Endothelial cell of umbilical vein (primary cell): Measurements from ENCODE around the gene RNU6-9. TPM values are rescaled to one million over a fixed set of nuclear protein-coding genes. Genes with fewer than 3 reads are reported as not detected.

ENCODE experiments used
- BruUV-seq: library from RNA; stranded (reverse); fragments of 400-500 nt; replicated peaks from 2 replicates; lab custom pipeline; 2021; lab: Mats Ljungman, UMichigan
- CTCF ChIA-PET: fragments of 300-600, 350-600 bp; sonication (Branson Sonifier 250); formaldehyde crosslinking; loops from one replicate; lab custom pipeline; 2021; ENCODE audit warnings: antibody characterized with exemption, inconsistent platforms; lab: Charles Lee
- POLR2A ChIA-PET: fragments of 300-600, 350-600 bp; sonication (Branson Sonifier 250); formaldehyde crosslinking; loops from one replicate; lab custom pipeline; 2021; ENCODE audit warnings: antibody characterized with exemption, inconsistent platforms; lab: Charles Lee
- DNase-seq: peaks from one replicate; pipeline ENCODE4 v3.0.0-alpha.2; 2011; ENCODE audit warnings: low read depth, low spot score
- FAIRE-seq: peaks from 2 replicates; lab custom pipeline; 2011; peaks lifted over from hg19 to GRCh38; lab: Jason Lieb, UNC
- H2AFZ ChIP-seq: 2 replicates; pipeline ENCODE4 v1.6.0; 2012; ENCODE audit warnings: low read depth, low read length, control low read depth, inconsistent platforms
- H3K27ac ChIP-seq: 2 replicates; pipeline ENCODE4 v1.5.1; 2011; ENCODE audit warnings: low read depth, mild to moderate bottlenecking, control low read depth, low read length, moderate library complexity; ENCODE audit not compliant: insufficient read depth
- H3K27me3 ChIP-seq, 2 experiments: 2 replicates each; pipeline versions ENCODE4 v1.6.0 to v1.6.1; 2011; ENCODE audit warnings: low read length in 2 of 2, mixed read lengths in 1 of 2; ENCODE audit not compliant: control insufficient read depth in 2 of 2, insufficient read depth in 2 of 2
- H3K36me3 ChIP-seq, 2 experiments: 2 replicates in 1 of 2; 3 replicates in 1 of 2; pipeline ENCODE4 v1.5.1; 2011; ENCODE audit warnings: low read length in 2 of 2, mild to moderate bottlenecking in 1 of 2, moderate library complexity in 1 of 2; ENCODE audit not compliant: control insufficient read depth in 2 of 2, insufficient read depth in 2 of 2; ENCODE audit errors: extremely low read depth in 1 of 2
- H3K4me1 ChIP-seq: 3 replicates; pipeline ENCODE4 v1.5.1; 2011; ENCODE audit warnings: mild to moderate bottlenecking, low read length; ENCODE audit not compliant: control insufficient read depth, insufficient read depth; ENCODE audit errors: extremely low read depth
- H3K4me2 ChIP-seq: 2 replicates; pipeline ENCODE4 v1.6.1; 2011; ENCODE audit warnings: low read length, control low read depth, mixed read lengths; ENCODE audit not compliant: insufficient read depth
- H3K4me3 ChIP-seq, 3 experiments: fragments of 200-600 bp in 1 of 3; sonication (generic), shearing (Covaris generic) in 1 of 3; replicated peaks in 1 of 3; 2 replicates each; pipeline ENCODE4 v1.5.1; 2011 to 2016; ENCODE audit warnings: control low read depth in 3 of 3, low read length in 3 of 3, mild to moderate bottlenecking in 2 of 3, inconsistent platforms in 1 of 3, low read depth in 1 of 3, moderate library complexity in 1 of 3; ENCODE audit not compliant: insufficient read depth in 1 of 3
- H3K79me2 ChIP-seq: 2 replicates; pipeline ENCODE4 v1.6.0; 2012; ENCODE audit warnings: low read length, inconsistent platforms; ENCODE audit not compliant: control insufficient read depth, insufficient read depth
- H3K9ac ChIP-seq: replicated peaks from 2 replicates; pipeline ENCODE3; 2011; ENCODE audit warnings: low read length, control low read depth; ENCODE audit not compliant: insufficient read depth; ENCODE audit errors: extremely low read depth
- H3K9me1 ChIP-seq: replicated peaks from 3 replicates; pipeline ENCODE4 v1.6.0; 2011; ENCODE audit warnings: mild to moderate bottlenecking, low read length; ENCODE audit not compliant: control insufficient read depth, insufficient read depth; ENCODE audit errors: extremely low read depth
- H3K9me3 ChIP-seq: replicated peaks from 2 replicates; pipeline ENCODE4 v1.5.1; 2012; ENCODE audit warnings: low read length, inconsistent platforms; ENCODE audit not compliant: control insufficient read depth, insufficient read depth
- H4K20me1 ChIP-seq: replicated peaks from 2 replicates; pipeline ENCODE3; 2011; ENCODE audit warnings: mild to moderate bottlenecking, low read length; ENCODE audit not compliant: control insufficient read depth, insufficient read depth; ENCODE audit errors: extremely low read depth
- EZH2 ChIP-seq: IDR thresholded peaks from 2 replicates; pipeline ENCODE4 v1.6.1; 2012; ENCODE audit warnings: borderline replicate concordance, low read depth, mild to moderate bottlenecking, moderate library complexity, low read length, inconsistent platforms; ENCODE audit not compliant: severe bottlenecking
- FOS ChIP-seq: IDR thresholded peaks from 2 replicates; pipeline ENCODE4 v1.6.1; 2011; ENCODE audit warnings: mild to moderate bottlenecking, low read length, moderate library complexity, borderline replicate concordance; ENCODE audit not compliant: insufficient read depth
- GATA2 ChIP-seq: IDR thresholded peaks from 2 replicates; pipeline ENCODE4 v1.7.0; 2011; ENCODE audit warnings: low read depth, mild to moderate bottlenecking, moderate library complexity, mixed read lengths, low read length; ENCODE audit not compliant: insufficient read length, insufficient read depth
- JUN ChIP-seq: IDR thresholded peaks from 2 replicates; pipeline ENCODE4 v1.6.1; 2011; ENCODE audit warnings: borderline replicate concordance, low read depth; ENCODE audit not compliant: insufficient read length, insufficient read depth
- MYC ChIP-seq: IDR thresholded peaks from one replicate; pipeline ENCODE4 v1.6.1; 2011; ENCODE audit warnings: mild to moderate bottlenecking, low read depth, low read length
- POLR2A ChIP-seq: IDR thresholded peaks from 2 replicates; pipeline ENCODE4 v1.6.1; 2012; ENCODE audit warnings: low read depth, mild to moderate bottlenecking, control low read depth, low read length
- POLR2AphosphoS5 ChIP-seq: IDR thresholded peaks from 2 replicates; pipeline ENCODE4 v1.6.1; 2012; ENCODE audit warnings: low read depth, mild to moderate bottlenecking, control low read depth, low read length, moderate library complexity; ENCODE audit not compliant: insufficient read depth
- dilution Hi-C: fragments of 300-500 bp; cut with MboI; formaldehyde crosslinking; loops from one replicate; pipeline ENCODE4 v1.15.0; 2019; ENCODE audit warnings: low sequenced_read_pairs; ENCODE audit not compliant: extremely low pct_ligation_motif_present
- intact Hi-C: fragments of 100-400 bp; cut with micrococcal nuclease; formaldehyde crosslinking; loops from one replicate; pipeline ENCODE4 v1.10.0; 2022
- polyA plus RNA-seq, 4 experiments: library from polyadenylated mRNA; depleted of rRNA in 3 of 4; stranded (reverse) in 3 of 4; unstranded in 1 of 4; fragments of >200 nt; gene quantifications; 2 replicates each; pipeline versions ENCODE4 v1.2.1 to v1.2.3, GENCODE V29; 2011 to 2012; ENCODE audit warnings: missing spikeins in 1 of 4
- total RNA-seq: library from RNA; stranded (reverse); gene quantifications from 2 replicates; pipeline ENCODE4 v1.2.3, GENCODE V29; 2021
- TF ChIP-seq, protein P1 (sequence below): IDR thresholded peaks from 2 replicates; pipeline ENCODE4 v1.6.1; 2011; ENCODE audit not compliant: insufficient read depth, insufficient read length

RNU6-9 gene
- total and polyA plus RNA-seq, 2 donors (not counting 3 experiments of a cell fraction or from before 2014, with no cell fraction given): not detected

DNA sequence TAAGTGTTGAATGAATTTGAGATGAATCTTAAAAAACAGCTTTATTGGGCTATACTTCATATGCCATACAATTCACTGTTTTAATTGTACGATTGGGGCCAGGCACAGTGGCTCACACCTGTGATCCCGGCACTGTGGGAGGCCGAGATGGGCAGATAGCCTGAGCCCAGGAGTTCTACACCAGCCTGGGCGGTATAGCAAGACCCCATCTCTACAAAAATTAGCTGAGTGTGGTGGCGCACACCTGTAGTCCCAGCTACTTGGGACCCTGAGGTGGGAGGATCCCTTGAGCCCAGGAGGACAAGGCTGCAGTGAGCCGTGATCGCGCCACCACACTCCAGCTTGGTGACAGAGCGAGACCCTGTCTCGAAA lies 42.9 kb downstream of the RNU6-9 start:
- H3K4me3 ChIP-seq: no peak overlapping the region
- H3K9ac ChIP-seq: no peak overlapping the region
- intact Hi-C loops: loop anchor here (10.0 kb wide), 1 partner anchor 169 kb away; the partner anchor contains the start of gene GPX4
- CTCF ChIA-PET: no interaction called here
- no peaks in the 10 kb centered on the region for H3K27me3 ChIP-seq
- dilution Hi-C loops: no loop called here
- H2AFZ ChIP-seq: no peak overlapping the region
- H3K27ac ChIP-seq: no peak overlapping the region
- peaks cover 23% of the 10 kb centered on the region for H3K4me1 ChIP-seq
- BruUV-seq: no TSS peak
- H4K20me1 ChIP-seq: no peaks in the 10 kb centered on the region
- DNase-seq (no peak), FAIRE-seq (no peak)
- H3K4me2 ChIP-seq: no peak overlapping the region
- peaks cover 2% of the 10 kb centered on the region for H3K79me2 ChIP-seq
- no peaks in the 10 kb centered on the region for H3K36me3 ChIP-seq
- no peak for TF ChIP-seq POLR2A
- no peak for TF ChIP-seq GATA2
- TF ChIP-seq, protein P1, sequence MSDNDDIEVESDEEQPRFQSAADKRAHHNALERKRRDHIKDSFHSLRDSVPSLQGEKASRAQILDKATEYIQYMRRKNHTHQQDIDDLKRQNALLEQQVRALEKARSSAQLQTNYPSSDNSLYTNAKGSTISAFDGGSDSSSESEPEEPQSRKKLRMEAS: no peak
- no peak for TF ChIP-seq POLR2AphosphoS5
- TF ChIP-seq EZH2: no peak
- TF ChIP-seq FOS: no peak
- TF ChIP-seq JUN: no peak
- H3K9me3 ChIP-seq: no peaks in the 10 kb centered on the region
- H3K9me1 ChIP-seq: no peaks in the 10 kb centered on the region
- POLR2A ChIA-PET: no interaction called here

DNA sequence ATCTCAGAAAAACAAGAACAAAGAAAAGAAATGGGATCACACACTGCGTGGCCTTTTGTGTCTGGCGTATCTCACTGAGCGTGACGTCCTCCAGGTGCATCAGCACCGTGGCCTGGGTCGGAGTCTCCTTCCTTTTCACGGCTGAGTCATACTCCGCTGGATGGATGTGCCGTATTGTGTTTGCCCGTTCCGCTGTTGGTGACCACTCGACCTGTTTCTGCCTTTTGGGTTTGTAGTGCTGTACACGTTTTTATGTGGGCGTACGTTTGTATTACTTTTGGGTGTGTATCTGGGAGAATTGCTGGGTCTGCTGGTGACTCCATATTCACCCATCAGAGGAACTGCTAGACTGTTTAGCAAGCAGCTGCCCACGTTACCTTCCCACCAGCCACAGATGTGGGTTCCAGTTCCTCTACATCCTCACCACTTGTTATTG lies 44.0 kb downstream of the RNU6-9 start:
- Histone ChIP-seq H3K4me1 (peaks cover 30% of the 10 kb centered on the region), H3K27ac (no peak overlapping the region), H4K20me1 (no peaks in the 10 kb centered on the region), H3K9me1 (no peaks in the 10 kb centered on the region), H3K79me2 (peaks cover 2% of the 10 kb centered on the region), H3K4me3 (no peak overlapping the region), H2AFZ (no peak overlapping the region), H3K4me2 (no peak overlapping the region), H3K36me3 (no peaks in the 10 kb centered on the region), H3K9me3 (no peaks in the 10 kb centered on the region), H3K9ac (no peak overlapping the region), H3K27me3 (no peaks in the 10 kb centered on the region)
- CTCF ChIA-PET: no interaction called here
- dilution Hi-C loops: no loop called here
- POLR2A ChIA-PET: no interaction called here
- DNase-seq (no peak), FAIRE-seq (no peak)
- intact Hi-C loops: loop anchor here (10.0 kb wide), 1 partner anchor 168 kb away; the partner anchor contains the start of gene GPX4
- TF ChIP-seq POLR2AphosphoS5 (no peak), MYC (no peak), POLR2A (no peak), EZH2 (no peak)
- BruUV-seq: no TSS peak
